Measurements from ENCODE around the gene MPLKIP. TPM values are rescaled to one million over a fixed set of nuclear protein-coding genes. Genes with fewer than 3 reads are reported as not detected.

Gene MPLKIP
- total RNA-seq, 1 experiment from 2014 or later: 36.6 TPM

- in situ Hi-C loops (cut with HindIII; ENCODE audit: low pct_unique_long_range_greater_than_20kb, low sequenced_read_pairs): no loop called here
- DNase-seq (ENCODE audit: low read depth, low spot score): no peak
Measured at GRCh38 chr7:40095230-40095629, 39.2 kb downstream of the MPLKIP start.

DNA sequence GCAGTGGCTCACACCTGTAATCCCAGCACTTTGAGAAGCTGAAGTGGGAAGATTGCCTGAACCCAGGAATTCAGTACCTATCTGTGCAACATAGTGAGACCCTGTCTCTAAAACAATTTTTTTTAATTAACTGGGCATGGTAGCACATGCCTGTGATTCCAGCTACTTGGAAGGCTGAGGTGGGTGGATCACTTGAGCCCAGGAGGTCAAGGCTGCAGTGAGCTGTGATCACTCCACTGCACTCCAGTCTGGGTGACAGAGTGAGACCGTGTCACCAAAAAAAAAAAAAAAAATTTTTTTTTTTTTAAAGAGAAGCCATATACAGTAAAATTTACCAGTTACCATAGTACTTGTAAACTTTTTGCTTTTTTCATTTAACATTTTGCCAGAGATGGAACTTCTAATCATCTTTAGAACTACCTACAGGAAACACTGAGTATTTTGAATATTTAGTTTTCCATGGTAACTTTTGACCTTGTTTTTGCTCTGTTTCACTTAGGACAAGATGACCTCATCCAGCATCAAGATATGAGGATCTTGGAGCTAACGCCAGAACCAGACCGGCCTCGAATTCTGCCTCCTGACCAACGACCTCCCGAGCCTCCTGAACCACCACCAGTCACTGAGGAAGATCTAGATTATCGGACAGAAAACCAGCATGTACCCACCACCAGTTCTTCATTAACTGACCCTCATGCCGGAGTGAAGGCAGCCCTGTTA lies 40.6 kb downstream of the MPLKIP start:
- no peak for DNase-seq (ENCODE audit: low read depth, low spot score)
- in situ Hi-C loops (cut with HindIII; ENCODE audit: low pct_unique_long_range_greater_than_20kb, low sequenced_read_pairs): no loop called here

DNA sequence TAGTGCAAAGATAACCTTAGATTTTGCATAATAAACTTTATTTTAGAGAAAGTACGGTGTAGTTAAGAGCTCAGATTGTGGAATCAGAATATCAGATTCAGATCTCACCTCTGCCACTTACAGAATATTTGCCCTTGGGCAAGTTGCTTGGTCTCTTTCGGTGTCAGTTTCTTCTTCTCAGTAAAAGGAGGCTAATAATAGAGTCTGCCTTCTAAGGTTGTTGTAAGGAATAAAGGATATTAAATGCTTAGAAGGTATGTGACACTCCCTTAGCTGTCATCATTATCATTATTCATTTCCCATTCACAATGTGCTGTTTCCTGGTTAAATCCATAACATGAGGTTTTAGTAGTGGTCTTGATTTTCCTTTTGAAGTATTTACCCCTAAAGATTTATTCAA lies 42.2 kb downstream of the MPLKIP start:
- in situ Hi-C loops (cut with HindIII; ENCODE audit: low pct_unique_long_range_greater_than_20kb, low sequenced_read_pairs): no loop called here
- DNase-seq (ENCODE audit: low read depth, low spot score): no peak

DNA sequence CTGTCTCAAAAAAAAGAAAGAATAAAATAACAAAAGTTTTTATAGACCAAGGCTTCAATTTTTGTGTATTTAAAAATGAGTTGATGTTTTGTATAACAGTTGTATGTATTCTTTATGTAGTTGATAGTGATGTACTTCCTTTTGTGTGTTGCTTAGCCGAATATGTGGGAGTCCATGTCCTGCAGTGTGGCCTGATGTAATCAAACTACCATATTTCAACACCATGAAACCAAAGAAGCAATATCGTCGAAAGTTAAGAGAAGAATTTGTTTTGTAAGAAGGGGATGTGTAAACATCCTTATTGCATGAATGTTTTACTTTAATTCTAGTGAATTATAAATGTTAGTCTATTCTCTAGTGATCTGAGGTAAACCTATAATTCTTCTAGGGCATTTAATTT lies 56.6 kb downstream of the MPLKIP start:
- in situ Hi-C loops (cut with HindIII; ENCODE audit: low pct_unique_long_range_greater_than_20kb, low sequenced_read_pairs): no loop called here
- no peak for DNase-seq (ENCODE audit: low read depth, low spot score)

Small RNA genes lying within 50 kb of the gene (small RNA-seq; reads per million reads assigned to genes)
- 0 reads per million in 2 experiments for gene AC006023.1
- 0 reads per million in 2 experiments for gene AC006023.2

Other genes starting within 250 kb of the MPLKIP start
- gene CDK13, start 184.4 kb downstream of the MPLKIP start, total RNA-seq (2014; rRNA removed; shearing (Covaris generic)): 40.5 and 44.4 TPM in 2 replicates
- gene SUGCT, start 383 bp upstream of the MPLKIP start, total RNA-seq (2014; rRNA removed; shearing (Covaris generic)): 14.4 and 14.6 TPM in 2 replicates

Data from SK-MEL-5 (cell line).